HEK293T (cell line): Measurements from ENCODE around the gene SAYSD1.

Experiments used
- ARNT ChIP-seq: fragments of 450-650 bp; IDR thresholded peaks from 2 replicates; pipeline ENCODE4 v1.6.1; 2017; ENCODE audit warnings: mild to moderate bottlenecking
- BHLHE40 ChIP-seq: fragments of 450-650 bp; IDR thresholded peaks from 2 replicates; pipeline ENCODE4 v1.6.1; 2016; ENCODE audit warnings: mild to moderate bottlenecking, moderate library complexity, borderline replicate concordance
- CTBP1 ChIP-seq: fragments of 450-650 bp; IDR thresholded peaks from 2 replicates; pipeline ENCODE4 v1.6.1; 2016; ENCODE audit warnings: borderline replicate concordance
- ELF4 ChIP-seq: fragments of 450-650 bp; IDR thresholded peaks from 2 replicates; pipeline ENCODE4 v1.6.1; 2017; ENCODE audit warnings: antibody characterized with exemption
- FOXK2 ChIP-seq: fragments of 450-650 bp; IDR thresholded peaks from 2 replicates; pipeline ENCODE4 v1.6.1; 2016; ENCODE audit warnings: mild to moderate bottlenecking
- FOXM1 ChIP-seq: fragments of 450-650 bp; IDR thresholded peaks from 2 replicates; pipeline ENCODE4 v1.6.1; 2017; ENCODE audit warnings: mild to moderate bottlenecking, borderline replicate concordance
- HDGF ChIP-seq: fragments of 450-650 bp; IDR thresholded peaks from 2 replicates; pipeline ENCODE4 v1.6.1; 2017; ENCODE audit warnings: antibody characterized with exemption, borderline replicate concordance
- L3MBTL2 ChIP-seq: fragments of 450-650 bp; conservative IDR thresholded peaks from 2 replicates; pipeline ENCODE4 v1.6.1; 2016; ENCODE audit warnings: mild to moderate bottlenecking
- LEF1 ChIP-seq: fragments of 450-650 bp; IDR thresholded peaks from 2 replicates; pipeline ENCODE4 v1.6.1; 2017; ENCODE audit warnings: mild to moderate bottlenecking, borderline replicate concordance
- NFRKB ChIP-seq: fragments of 450-650 bp; IDR thresholded peaks from 2 replicates; pipeline ENCODE4 v1.6.1; 2016; ENCODE audit warnings: mild to moderate bottlenecking, moderate library complexity
- SP1 ChIP-seq: fragments of 450-650 bp; IDR thresholded peaks from 2 replicates; pipeline ENCODE4 v1.6.1; 2017
- SUZ12 ChIP-seq: fragments of 450-650 bp; IDR thresholded peaks from 2 replicates; pipeline ENCODE4 v1.6.1; 2016; ENCODE audit warnings: mild to moderate bottlenecking
- TARDBP ChIP-seq: fragments of 450-650 bp; IDR thresholded peaks from 2 replicates; pipeline ENCODE4 v1.6.1; 2016
- ZNF384 ChIP-seq: fragments of 450-650 bp; IDR thresholded peaks from 2 replicates; pipeline ENCODE4 v1.6.1; 2016

DNA sequence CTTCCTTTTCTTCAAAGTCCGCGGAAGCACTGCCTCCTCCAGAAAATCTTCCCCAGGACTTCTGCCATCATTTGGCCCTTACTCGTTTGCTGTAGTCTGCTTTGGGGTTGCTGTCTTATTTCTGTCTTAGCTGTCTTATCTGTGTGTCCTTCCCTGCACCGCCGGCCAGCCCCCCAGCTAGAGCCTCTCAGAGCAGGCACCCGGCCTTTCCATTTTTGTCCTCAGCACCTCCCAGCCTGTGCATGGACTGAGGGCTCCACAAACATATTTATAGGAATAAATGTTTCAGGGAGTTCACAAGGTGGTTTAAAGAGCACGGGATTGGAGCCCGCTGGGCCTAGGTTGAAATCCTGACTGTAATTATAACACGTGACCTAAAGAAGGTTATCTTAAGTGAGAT lies 58.3 kb downstream of the SAYSD1 start:
- TF ChIP-seq FOXK2 (no peak), ELF4 (no peak), FOXM1 (no peak), SP1 (no peak), ARNT (no peak), BHLHE40 (no peak), LEF1 (no peak), TARDBP (no peak), CTBP1 (no peak), ZNF384 (no peak), SUZ12 (no peak), NFRKB (no peak), L3MBTL2 (no peak), HDGF (no peak)
